Stimulated activated CD8-positive, alpha-beta memory T cell treated with anti-CD3 and anti-CD28 coated beads, Interleukin-7, amount 100 ng/mL, for 24 hours (primary cell): ENCODE results near the gene DPPA2.
"Not testable (repeated sequence)": the region's sequence is repeated elsewhere in the genome, so short reads cannot be mapped to it uniquely, and the experiment has no call there.

Source experiments
- DNase-seq: peaks from one replicate; pipeline ENCODE4 v3.0.0-alpha.2; 2020; ENCODE audit warnings: low read depth

The DPPA2 gene

GRCh38 chr3:109316162-109316730, at the start of gene DPPA2:
DPPA2 (minus strand) TSS chr3:109316517; CDS start chr3:109314542, 1,975 bp downstream.
- no peak for DNase-seq

GRCh38 chr3:109364088-109364487, 47.8 kb upstream of the DPPA2 start:
- no peak for DNase-seq

GRCh38 chr3:109363634-109364033, 47.3 kb upstream of the DPPA2 start:
- no peak for DNase-seq

DNA sequence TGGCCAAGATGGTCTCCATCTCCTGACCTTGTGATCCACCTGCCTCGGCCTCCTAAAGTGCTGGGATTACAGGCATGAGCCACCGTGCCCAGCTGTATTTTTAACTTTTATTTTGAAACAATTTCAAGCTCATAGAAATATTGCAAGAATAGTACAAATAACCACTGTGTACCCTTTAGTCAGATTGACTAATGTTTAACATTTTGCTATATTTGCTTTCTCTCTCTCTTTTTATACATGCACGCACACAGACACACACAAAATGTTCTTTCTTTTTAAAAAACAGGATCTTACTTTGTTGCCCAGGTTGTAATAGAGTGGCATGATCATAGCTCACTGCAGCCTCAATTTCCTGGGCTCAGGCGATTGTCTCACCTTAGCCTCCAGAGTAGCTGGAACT, 46.5 kb upstream of the DPPA2 start:
- DNase-seq: no peak

DNA sequence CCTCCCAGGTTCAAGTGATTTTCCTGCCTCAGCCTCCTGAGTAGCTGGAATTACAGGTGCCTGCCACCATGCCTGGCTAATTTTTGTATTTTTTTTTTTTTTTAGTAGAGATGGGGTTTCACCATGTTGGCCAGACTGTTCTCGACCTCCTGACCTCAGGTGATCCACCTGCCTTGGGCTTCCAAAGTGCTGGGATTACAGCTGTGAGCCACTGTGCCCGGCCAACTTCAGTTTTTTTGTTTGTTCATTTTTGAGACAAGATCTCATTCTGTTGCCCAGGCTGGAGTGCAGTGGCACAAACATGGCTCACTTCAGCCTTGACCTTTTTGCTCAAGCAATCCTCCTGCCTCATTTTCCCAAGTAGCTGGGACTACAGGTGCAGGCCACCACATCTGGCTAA, 42.5 kb upstream of the DPPA2 start:
- not testable (repeated sequence) for DNase-seq

- DNase-seq: no peak
These were observed 40.3 kb upstream of the DPPA2 start for GRCh38 chr3:109356442-109357155.

DNA sequence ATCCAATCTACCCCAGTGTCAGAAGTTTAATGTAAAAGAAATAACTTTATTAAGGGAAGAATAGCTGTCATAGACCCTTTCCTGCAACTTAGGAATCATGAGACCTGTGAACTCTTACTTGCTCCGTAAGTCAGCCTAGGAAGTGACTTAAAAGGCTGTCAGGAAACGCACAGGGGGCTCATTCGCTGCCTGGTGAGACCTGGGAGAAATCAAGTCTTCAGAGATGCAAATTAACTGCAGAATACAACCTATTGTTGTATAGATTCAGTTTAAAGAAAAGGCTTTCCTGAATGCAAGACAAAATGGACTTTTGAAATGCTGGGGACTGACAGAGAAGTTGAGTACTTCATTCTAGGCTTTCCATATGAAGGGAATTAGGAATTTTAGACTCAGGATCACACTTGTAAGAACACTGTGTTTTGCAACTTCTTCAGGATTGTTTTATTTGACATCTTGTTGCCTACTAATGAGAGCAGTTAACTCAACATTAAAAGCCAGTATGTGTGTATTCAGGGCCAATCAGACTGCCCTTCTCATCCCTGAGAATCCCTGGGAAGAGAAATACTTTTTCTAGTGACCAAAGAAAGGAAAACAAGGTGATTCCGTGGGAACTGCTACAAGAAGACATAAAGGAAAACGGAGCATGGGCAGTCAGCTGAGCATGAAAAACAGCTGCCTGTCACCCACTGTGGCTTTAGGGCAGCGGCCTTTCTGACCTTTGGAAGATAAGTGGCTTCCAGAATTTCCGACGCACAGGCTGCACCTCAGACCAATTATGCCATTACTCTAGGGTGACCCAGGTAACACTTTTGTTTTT, 39.5 kb upstream of the DPPA2 start:
- no peak for DNase-seq

- no peak for DNase-seq
These were observed 36.7 kb upstream of the DPPA2 start for GRCh38 chr3:109353057-109353456.

DNA sequence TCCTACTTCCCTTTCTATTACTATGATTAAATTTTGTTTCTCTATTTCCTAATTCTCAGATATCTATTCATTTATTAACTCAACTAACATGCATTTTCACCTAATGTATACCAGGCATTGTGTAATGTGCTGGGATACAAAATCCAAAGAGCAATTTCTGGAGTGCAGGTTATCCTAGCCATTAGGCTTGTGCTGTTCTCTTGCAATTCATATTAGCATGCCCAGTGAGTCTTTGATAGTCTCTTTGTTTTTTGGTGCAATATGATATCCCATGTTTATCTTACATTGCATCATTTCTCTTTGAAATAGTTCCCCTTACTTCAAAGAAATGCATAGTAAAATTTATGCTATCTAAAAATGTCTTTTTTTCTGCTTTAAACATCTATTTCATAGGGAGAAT, 34.9 kb upstream of the DPPA2 start:
- DNase-seq: no peak

DNA sequence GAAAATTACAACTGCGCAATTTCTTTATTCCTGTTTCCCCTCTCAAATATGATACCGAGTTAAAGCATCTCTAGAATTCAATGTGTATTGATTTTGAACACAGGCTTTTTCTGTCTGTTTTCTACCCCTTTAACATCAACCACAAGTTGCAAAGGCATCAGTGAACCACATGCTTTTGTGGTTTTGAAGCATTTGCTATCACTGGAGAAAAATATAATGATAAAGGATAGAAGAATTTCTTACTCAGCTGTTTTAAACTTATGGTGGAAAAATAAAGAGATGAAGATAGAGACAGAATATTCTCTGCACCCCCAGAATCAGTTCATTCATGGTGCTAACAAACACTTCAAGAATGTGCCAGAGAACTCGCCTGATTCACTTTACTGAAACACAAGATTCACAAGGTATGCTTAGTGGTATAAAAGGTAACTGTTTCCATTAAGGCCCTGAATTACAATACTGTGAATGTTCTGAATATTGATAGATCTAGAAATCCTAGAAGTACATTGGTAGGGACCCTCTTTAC, 30.5 kb upstream of the DPPA2 start:
- no peak for DNase-seq

DNA sequence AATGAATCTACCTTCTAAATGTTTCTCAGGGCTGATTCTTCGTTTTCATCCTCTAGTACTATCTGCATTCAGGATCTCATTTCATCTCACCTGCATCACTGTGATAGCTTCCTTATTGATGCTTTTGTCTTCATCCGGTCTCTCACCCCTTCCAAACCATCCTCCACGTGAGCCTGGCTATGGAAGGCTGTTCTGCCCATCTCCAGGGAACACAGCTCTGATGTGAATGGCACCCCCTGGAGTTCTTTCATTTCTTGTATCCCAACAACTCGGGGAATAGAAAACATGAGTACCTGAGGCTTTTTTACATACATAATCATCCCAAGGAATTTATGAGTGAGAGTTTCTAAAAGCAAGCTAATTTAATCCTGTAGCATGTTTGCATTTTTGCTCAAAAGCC, 29.8 kb upstream of the DPPA2 start:
- DNase-seq: no peak

GRCh38 chr3:109339714-109340648, 23.7 kb upstream of the DPPA2 start:
- no peak for DNase-seq

DNA sequence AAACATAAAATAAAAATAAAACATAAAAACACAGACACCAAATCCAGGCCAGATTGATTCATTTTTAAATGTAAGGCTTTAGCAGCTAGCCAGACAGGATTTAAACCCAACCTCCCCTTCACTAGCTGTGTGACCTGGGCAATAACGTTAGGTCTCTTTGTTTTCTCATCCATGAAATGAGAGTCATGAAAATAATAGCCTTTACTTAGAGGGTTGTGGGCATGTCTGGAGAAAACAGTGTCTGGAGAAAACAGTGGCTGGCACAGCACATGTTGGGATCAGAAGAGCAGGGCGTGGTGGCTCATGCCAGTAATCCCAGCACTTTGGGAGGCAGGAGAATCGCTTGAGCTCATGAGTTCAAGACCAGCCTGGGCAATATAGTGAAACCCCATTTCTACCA, 22.9 kb upstream of the DPPA2 start:
- no peak for DNase-seq

DNA sequence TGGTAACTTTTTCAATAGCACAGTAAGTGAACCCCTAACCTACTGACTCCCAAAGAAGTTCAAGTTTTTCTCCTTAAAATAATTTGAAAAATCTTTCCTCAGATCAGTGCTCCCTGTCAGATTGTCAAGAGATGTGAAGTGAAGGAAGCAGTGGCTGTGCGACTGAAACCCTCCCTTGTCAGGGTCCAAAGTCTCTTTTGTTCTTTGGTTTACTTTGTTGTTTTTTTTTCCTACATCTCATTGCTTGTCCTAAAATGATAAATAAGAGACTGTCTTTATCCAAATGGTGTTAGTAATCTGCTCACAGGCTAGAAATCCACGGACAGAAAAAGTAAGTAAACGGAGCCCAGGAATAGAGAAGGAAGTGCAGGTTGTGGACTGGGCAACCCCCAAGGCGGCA, 22.0 kb upstream of the DPPA2 start:
- DNase-seq: no peak

DNA sequence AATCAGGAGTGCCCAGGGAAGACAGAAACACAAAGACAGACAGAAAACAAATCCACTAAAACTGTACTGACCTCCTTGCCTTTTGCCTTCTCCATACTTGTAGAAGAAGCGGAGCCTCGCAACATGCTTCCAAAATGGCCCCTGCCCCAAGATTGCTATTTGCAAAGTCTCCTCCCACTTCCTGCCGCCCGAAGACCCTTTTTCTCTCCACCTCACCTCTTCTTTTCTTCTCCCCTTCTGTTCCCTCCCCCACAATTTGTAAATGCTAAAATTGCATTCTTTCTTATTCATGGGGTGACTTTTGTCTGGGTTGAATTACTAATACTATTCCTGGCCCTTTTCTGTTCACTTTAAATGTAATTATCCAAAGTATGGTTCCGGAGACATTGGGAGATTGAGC, 21.1 kb upstream of the DPPA2 start, which contains the start of gene DPPA4:
Gene DPPA4, minus strand, starts transcription at position 154 of the 400 bp plus-strand sequence. Its CDS starts 29 bp downstream, at position 125.
- no peak for DNase-seq

- DNase-seq: no peak
These were observed 20.1 kb upstream of the DPPA2 start for GRCh38 chr3:109336291-109336861.

DNA sequence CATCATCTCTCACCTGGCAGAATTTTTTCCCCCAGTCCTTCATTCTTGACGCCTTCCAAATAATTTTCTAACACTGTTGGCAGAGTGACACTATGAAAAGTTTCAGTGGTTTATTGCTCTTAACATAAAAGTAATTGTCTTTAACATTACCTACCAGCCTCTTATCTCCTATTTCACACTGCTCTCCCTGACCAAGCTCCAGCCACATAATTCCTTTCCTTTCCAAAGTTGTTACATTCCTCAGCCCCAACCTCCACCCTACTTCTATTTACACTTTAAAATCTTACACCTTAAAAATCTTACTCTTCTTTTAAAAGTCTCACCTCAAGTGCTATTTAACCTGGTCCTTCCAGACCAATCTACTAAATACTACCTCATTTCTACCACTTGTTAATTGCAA, 18.3 kb upstream of the DPPA2 start:
- no peak for DNase-seq

DNA sequence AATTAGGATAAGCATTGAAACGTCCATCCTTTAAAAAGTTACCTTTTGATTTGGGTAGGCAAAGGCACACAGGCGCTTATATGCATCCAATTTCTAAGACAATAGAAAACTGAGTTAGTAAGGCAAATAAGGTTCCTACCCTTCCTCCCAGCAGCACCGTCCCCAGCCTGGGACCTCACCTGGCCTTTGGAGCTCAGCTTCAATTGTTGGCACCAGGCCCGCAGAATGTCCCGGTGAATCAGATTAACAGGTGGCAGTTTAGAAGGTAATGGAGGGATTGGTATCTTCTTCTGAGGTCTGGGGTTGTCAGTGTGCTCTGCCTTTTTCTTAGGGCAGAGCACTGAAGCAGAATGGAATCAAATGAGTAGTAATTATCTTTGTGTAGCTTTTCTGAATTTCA, 15.4 kb upstream of the DPPA2 start:
- DNase-seq: no peak

- DNase-seq: no peak
These were observed 14.1 kb upstream of the DPPA2 start for GRCh38 chr3:109330405-109330804.

DNA sequence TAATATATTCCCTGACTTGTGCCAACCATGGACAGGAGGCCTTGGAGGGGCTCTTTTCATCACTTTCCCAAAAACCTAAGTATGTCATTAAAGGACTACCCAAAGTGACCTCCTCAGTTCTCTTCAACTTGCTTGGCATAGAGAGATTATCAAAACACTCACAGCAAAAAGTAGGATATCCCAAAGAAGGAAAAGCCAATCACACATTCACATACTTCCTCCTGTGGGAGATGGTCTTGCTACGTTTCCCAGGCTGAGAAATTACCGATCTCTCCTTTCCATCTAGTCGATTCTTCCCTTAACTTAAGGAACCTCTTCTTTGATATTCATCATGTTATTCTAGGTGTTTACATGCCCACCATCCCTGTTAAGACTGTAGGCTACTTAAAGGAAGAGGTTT, 11.9 kb upstream of the DPPA2 start:
- no peak for DNase-seq

- no peak for DNase-seq
These were observed 9.3 kb upstream of the DPPA2 start for GRCh38 chr3:109325657-109326056.
